H9 (cell line): ENCODE results near the gene TCF7L1. TPM values are rescaled to one million over a fixed set of nuclear protein-coding genes. Genes with fewer than 3 reads are reported as not detected.

Experiments
- DNase-seq: peaks from one replicate; pipeline ENCODE4 v3.0.0-alpha.2; 2017
- H2AFZ ChIP-seq: one replicate; pipeline ENCODE4 v1.6.1; 2013; ENCODE audit warnings: mild to moderate bottlenecking, low read length, control low read depth, moderate library complexity
- H2AK5ac ChIP-seq: 2 replicates; pipeline ENCODE4 v1.6.1; 2013; ENCODE audit warnings: low read length, control low read depth, mixed read lengths; ENCODE audit not compliant: insufficient read length
- H2BK120ac ChIP-seq: one replicate; pipeline ENCODE4 v1.6.1; 2013; ENCODE audit warnings: low read depth, mild to moderate bottlenecking, low read length, control low read depth, inconsistent platforms; ENCODE audit not compliant: poor library complexity, severe bottlenecking
- H2BK12ac ChIP-seq: 2 replicates; pipeline ENCODE4 v1.6.1; 2013; ENCODE audit warnings: low read length, control low read depth, mixed read lengths, low read depth; ENCODE audit not compliant: insufficient read length
- H2BK15ac ChIP-seq: 2 replicates; pipeline ENCODE4 v1.6.1; 2013; ENCODE audit warnings: low read depth, low read length, control low read depth
- H2BK20ac ChIP-seq: one replicate; pipeline ENCODE4 v1.6.1; 2013; ENCODE audit warnings: low read depth, mild to moderate bottlenecking, low read length, control low read depth, inconsistent platforms; ENCODE audit not compliant: poor library complexity, severe bottlenecking
- H2BK5ac ChIP-seq: 2 replicates; pipeline ENCODE4 v1.6.1; 2013; ENCODE audit warnings: low read length, control low read depth, mixed read lengths; ENCODE audit not compliant: insufficient read length
- H3K14ac ChIP-seq: 2 replicates; pipeline ENCODE4 v1.6.1; 2013; ENCODE audit warnings: low read length, control low read depth; ENCODE audit not compliant: insufficient read depth
- H3K18ac ChIP-seq: 2 replicates; pipeline ENCODE4 v1.6.1; 2013; ENCODE audit warnings: low read depth, mild to moderate bottlenecking, mixed read lengths, low read length, control low read depth; ENCODE audit not compliant: insufficient read length
- H3K23ac ChIP-seq: 2 replicates; pipeline ENCODE4 v1.6.1; 2013; ENCODE audit warnings: low read length, control low read depth, mixed read lengths, low read depth; ENCODE audit not compliant: insufficient read length
- H3K23me2 ChIP-seq: 2 replicates; pipeline ENCODE4 v1.6.1; 2013; ENCODE audit warnings: low read depth, mild to moderate bottlenecking, mixed read lengths, low read length, control low read depth; ENCODE audit not compliant: insufficient read length, poor library complexity, severe bottlenecking
- H3K27ac ChIP-seq: 2 replicates; pipeline ENCODE4 v1.5.1; 2013; ENCODE audit warnings: low read length, control low read depth, mixed read lengths, low read depth; ENCODE audit not compliant: insufficient read length
- H3K27me3 ChIP-seq: 2 replicates; pipeline ENCODE4 v1.6.1; 2013; ENCODE audit warnings: low read length, control low read depth, inconsistent platforms; ENCODE audit not compliant: insufficient read depth
- H3K4ac ChIP-seq: 2 replicates; pipeline ENCODE4 v1.6.1; 2013; ENCODE audit warnings: low read depth, mild to moderate bottlenecking, control low read depth, inconsistent platforms, low read length, moderate library complexity
- H3K4me1 ChIP-seq: 2 replicates; pipeline ENCODE4 v1.6.1; 2013; ENCODE audit warnings: low read length, control low read depth, inconsistent platforms; ENCODE audit not compliant: insufficient read depth
- H3K4me2 ChIP-seq: 2 replicates; pipeline ENCODE4 v1.6.1; 2013; ENCODE audit warnings: low read length, control low read depth, mixed read lengths; ENCODE audit not compliant: insufficient read length, insufficient read depth
- H3K56ac ChIP-seq: 2 replicates; pipeline ENCODE4 v1.6.1; 2013; ENCODE audit warnings: low read depth, mild to moderate bottlenecking, mixed read lengths, low read length, control low read depth; ENCODE audit not compliant: insufficient read length
- H3K79me1 ChIP-seq: 2 replicates; pipeline ENCODE4 v1.6.1; 2013; ENCODE audit warnings: low read depth, mild to moderate bottlenecking, moderate library complexity, low read length, control low read depth, inconsistent platforms; ENCODE audit not compliant: insufficient read depth, poor library complexity, severe bottlenecking
- H3K79me2 ChIP-seq: 2 replicates; pipeline ENCODE4 v1.6.1; 2013; ENCODE audit warnings: low read length, control low read depth, inconsistent platforms; ENCODE audit not compliant: insufficient read depth
- H3K9ac ChIP-seq: 2 replicates; pipeline ENCODE4 v1.6.1; 2013; ENCODE audit warnings: low read length, control low read depth, mixed read lengths; ENCODE audit not compliant: insufficient read length; ENCODE audit errors: extremely low read depth
- H3K9me3 ChIP-seq: one replicate; pipeline ENCODE4 v1.6.1; 2013; ENCODE audit warnings: low read depth, low read length, inconsistent platforms; ENCODE audit not compliant: control insufficient read depth
- H3T11ph ChIP-seq: one replicate; pipeline ENCODE4 v1.6.1; 2013; ENCODE audit warnings: mild to moderate bottlenecking, low read length, control low read depth, inconsistent platforms
- H4K20me1 ChIP-seq: one replicate; pipeline ENCODE4 v1.6.1; 2013; ENCODE audit not compliant: control insufficient read depth, insufficient read length, insufficient read depth
- H4K5ac ChIP-seq: 2 replicates; pipeline ENCODE4 v1.6.1; 2013; ENCODE audit warnings: low read depth, mild to moderate bottlenecking, mixed read lengths, low read length, control low read depth; ENCODE audit not compliant: insufficient read length
- H4K8ac ChIP-seq: replicated peaks from 2 replicates; pipeline ENCODE4 v1.6.1; 2013; ENCODE audit warnings: low read length, control low read depth, mixed read lengths, low read depth; ENCODE audit not compliant: insufficient read length
- H4K91ac ChIP-seq: 2 replicates; pipeline ENCODE4 v1.6.1; 2013; ENCODE audit warnings: low read depth, mild to moderate bottlenecking, moderate library complexity, mixed read lengths, low read length, control low read depth; ENCODE audit not compliant: insufficient read length
- H3K27ac Mint-ChIP-seq, 3 experiments: 2 replicates in 2 of 3; 3 replicates in 1 of 3; pipeline ENCODE4 v1.8.0; 2020 to 2021; ENCODE audit warnings: mixed read lengths in 3 of 3, mild to moderate bottlenecking in 1 of 3, moderate library complexity in 1 of 3
- H3K27me3 Mint-ChIP-seq: 2 replicates; pipeline ENCODE4 v1.8.0; 2021; ENCODE audit warnings: low read depth, mild to moderate bottlenecking, moderate library complexity, mixed read lengths
- H3K36me3 Mint-ChIP-seq, 3 experiments: 2 replicates in 2 of 3; 3 replicates in 1 of 3; pipeline ENCODE4 v1.8.0; 2020 to 2021; ENCODE audit warnings: low read depth in 3 of 3, mixed read lengths in 3 of 3; ENCODE audit not compliant: insufficient read depth in 1 of 3
- H3K4me1 Mint-ChIP-seq, 2 experiments: 2 replicates each; pipeline ENCODE4 v1.8.0; 2020; ENCODE audit warnings: mixed read lengths in 2 of 2
- H3K4me3 Mint-ChIP-seq, 2 experiments: 2 replicates in 1 of 2; 3 replicates in 1 of 2; pipeline ENCODE4 v1.8.0; 2020 to 2021; ENCODE audit warnings: mild to moderate bottlenecking in 2 of 2, mixed read lengths in 2 of 2, moderate library complexity in 1 of 2
- H3K9me3 Mint-ChIP-seq, 2 experiments: 2 replicates in 1 of 2; 3 replicates in 1 of 2; pipeline ENCODE4 v1.8.0; 2020; ENCODE audit warnings: mild to moderate bottlenecking in 2 of 2, mixed read lengths in 2 of 2, moderate library complexity in 1 of 2
- CTCF ChIP-seq: fragments of 200-600 bp; sonication (generic); conservative IDR thresholded peaks from 3 replicates; pipeline ENCODE4 v1.8.0; 2021; ENCODE audit warnings: antibody characterized with exemption, mild to moderate bottlenecking
- WGBS: extraction: QIAGEN DNeasy Blood & Tissue Kit; methylation state at CpG from one replicate; pipeline ENCODE4 v1.1.7; 2013; ENCODE audit warnings: missing lambda C conversion rate, low lambda C conversion rate, mixed read lengths; ENCODE audit not compliant: insufficient read length; ENCODE audit errors: extremely low coverage; 5-methylcytosine and 5-hydroxymethylcytosine counted together
- total RNA-seq: library from RNA; stranded (reverse); gene quantifications from 2 replicates; pipeline ENCODE4 v1.2.1, GENCODE V29; 2021

The TCF7L1 gene
- total RNA-seq, 1 experiment from 2014 or later, result 112 TPM

GRCh38 chr2:85291425-85292023 is 158.3 kb downstream of the TCF7L1 start:
- H2BK15ac ChIP-seq, result no peak overlapping the region
- H3K4ac ChIP-seq, result no peak overlapping the region
- Mint-ChIP-seq H3K27ac (no peak overlapping the region), H3K27me3 (no peaks in the 10 kb centered on the region), H3K9me3 (peaks cover 0 to 6% of the 10 kb centered on the region in 2 experiments; a peak in 1 of 5 replicates), H3K36me3 (peaks cover 34 to 74% (median 62%) of the 10 kb centered on the region in 3 experiments; a peak in 6 of 7 replicates), H3K4me3 (no peak overlapping the region), H3K4me1 (peaks cover 43 to 45% of the 10 kb centered on the region in 2 experiments)
- H2AK5ac ChIP-seq, result no peak overlapping the region
- H3T11ph ChIP-seq, result no peak overlapping the region
- no peak overlapping the region for H4K8ac ChIP-seq
- H3K27me3 ChIP-seq, result no peaks in the 10 kb centered on the region
- no peak overlapping the region for H3K18ac ChIP-seq
- no peak overlapping the region for H2AFZ ChIP-seq
- no CpG with 5 or more reads among the region's 4 CpGs for WGBS
- no peaks in the 10 kb centered on the region for H3K79me1 ChIP-seq
- H3K79me2 ChIP-seq, result no peaks in the 10 kb centered on the region
- H2BK5ac ChIP-seq, result no peak overlapping the region
- no peak overlapping the region for H3K4me2 ChIP-seq
- H4K20me1 ChIP-seq, result no peaks in the 10 kb centered on the region
- no peak overlapping the region for H4K5ac ChIP-seq
- no peak overlapping the region for H2BK12ac ChIP-seq
- H3K14ac ChIP-seq, result no peak overlapping the region
- H4K91ac ChIP-seq, result no peak overlapping the region
- H3K9me3 ChIP-seq, result no peaks in the 10 kb centered on the region
- H3K23ac ChIP-seq, result no peak overlapping the region
- no peak overlapping the region for H3K27ac ChIP-seq
- H2BK20ac ChIP-seq, result no peak overlapping the region
- no peak for DNase-seq
- TF ChIP-seq CTCF, result no peak
- peaks cover 3% of the 10 kb centered on the region; the same call in 1 of the 2 replicates for H3K4me1 ChIP-seq
- no peak overlapping the region for H3K56ac ChIP-seq
- no peaks in the 10 kb centered on the region for H3K23me2 ChIP-seq
- no peak overlapping the region for H3K9ac ChIP-seq
- H2BK120ac ChIP-seq, result no peak overlapping the region
